Spleen (tissue), 7 donors: ENCODE measurements around the gene CCDC74A.
"Not testable (repeated sequence)": the region's sequence is repeated elsewhere in the genome, so short reads cannot be mapped to it uniquely, and the experiment has no call there.

Experiments
- CTCF ChIP-seq, 11 experiments: fragments of 200-600 bp in 7 of 11; fragments of 450-650 bp in 4 of 11; sonication (generic) in 4 of 11; IDR thresholded peaks in 8 of 11; conservative IDR thresholded peaks in 3 of 11; 1 replicate in 7 of 11; 2 replicates in 4 of 11; pipeline versions ENCODE4 v1.4.0 to v1.8.0; 2016 to 2021; ENCODE audit warnings: antibody characterized with exemption in 11 of 11, inconsistent platforms in 4 of 11, mild to moderate bottlenecking in 1 of 11
- POLR2A ChIP-seq, 3 donors: fragments of 450-650 bp; IDR thresholded peaks; one replicate each; pipeline ENCODE4 v1.5.1; 2017; ENCODE audit warnings: antibody characterized with exemption in 3 of 3, mild to moderate bottlenecking in 1 of 3
- donor health status: DM: no; HTN: no; CAD: no; lungs with moderate emphysema.
- donor health status: DM: no; HTN: no; CAD: no.
- donor health status: DM: no; HTN: no; CAD: no.

GRCh38 chr2:131529864-131530445, 2.3 kb downstream of the CCDC74A start:
- TF ChIP-seq CTCF (IDR thresholded peaks at IDR 0.05 in 8 of 11, conservative IDR thresholded peaks at IDR 0.05 in 3 of 11); POLR2A (IDR thresholded peaks at IDR 0.05): not testable (repeated sequence)
